Measurements from ENCODE around the gene IKBKE. TPM values are rescaled to one million over a fixed set of nuclear protein-coding genes. Genes with fewer than 3 reads are reported as not detected.

IKBKE gene
- total RNA-seq, 1 donor from 2014 or later: 15.6 TPM

- DNase-seq (ENCODE audit: low read depth): no peak
- no peak overlapping the region for H3K4me3 ChIP-seq (ENCODE audit: low read depth, low read length)
- no peak for TF ChIP-seq CTCF (conservative IDR thresholded peaks at IDR 0.05; ENCODE audit: low read depth, low read length)
These were observed 23.0 kb downstream of the IKBKE start for GRCh38 chr1:206493279-206493678.

GRCh38 chr1:206495011-206495461 is 24.8 kb downstream of the IKBKE start:
- no peak for DNase-seq (ENCODE audit: low read depth)
- no peak overlapping the region for H3K4me3 ChIP-seq (ENCODE audit: low read depth, low read length)
- TF ChIP-seq CTCF (conservative IDR thresholded peaks at IDR 0.05; ENCODE audit: low read depth, low read length): no peak

GRCh38 chr1:206495493-206496046 is 25.3 kb downstream of the IKBKE start:
- no peak for TF ChIP-seq CTCF (conservative IDR thresholded peaks at IDR 0.05; ENCODE audit: low read depth, low read length)
- DNase-seq (ENCODE audit: low read depth): no peak
- no peak overlapping the region for H3K4me3 ChIP-seq (ENCODE audit: low read depth, low read length)

- no peak overlapping the region for H3K4me3 ChIP-seq (ENCODE audit: low read depth, low read length)
- TF ChIP-seq CTCF (conservative IDR thresholded peaks at IDR 0.05; ENCODE audit: low read depth, low read length): no peak
- no peak for DNase-seq (ENCODE audit: low read depth)
These were observed 26.0 kb downstream of the IKBKE start for GRCh38 chr1:206496131-206496793.

- H3K4me3 ChIP-seq (ENCODE audit: low read depth, low read length): no peak overlapping the region
- no peak for TF ChIP-seq CTCF (conservative IDR thresholded peaks at IDR 0.05; ENCODE audit: low read depth, low read length)
- no peak for DNase-seq (ENCODE audit: low read depth)
These were observed 27.1 kb downstream of the IKBKE start for GRCh38 chr1:206497363-206497762.

GRCh38 chr1:206497774-206498173 is 27.5 kb downstream of the IKBKE start:
- no peak for TF ChIP-seq CTCF (conservative IDR thresholded peaks at IDR 0.05; ENCODE audit: low read depth, low read length)
- no peak overlapping the region for H3K4me3 ChIP-seq (ENCODE audit: low read depth, low read length)
- no peak for DNase-seq (ENCODE audit: low read depth)

- no peak for TF ChIP-seq CTCF (conservative IDR thresholded peaks at IDR 0.05; ENCODE audit: low read depth, low read length)
- DNase-seq (ENCODE audit: low read depth): no peak
- no peak overlapping the region for H3K4me3 ChIP-seq (ENCODE audit: low read depth, low read length)
These were observed 28.4 kb downstream of the IKBKE start for GRCh38 chr1:206498685-206499084.

Measured in epithelial cell of proximal tubule (primary cell).